HUES6 (cell line): Measurements from ENCODE around the gene ESYT1.
A peak's percentile ranks its signal among the peaks of the same experiment; 100 is the strongest.

Experiments used
- H3K27ac ChIP-seq: 2 replicates; pipeline ENCODE4 v1.7.0; 2013; ENCODE audit warnings: low read depth, mild to moderate bottlenecking, low read length, inconsistent platforms
- H3K27me3 ChIP-seq: 2 replicates; pipeline ENCODE4 v1.6.1; 2013; ENCODE audit warnings: low read length; ENCODE audit not compliant: control insufficient read depth, insufficient read depth
- H3K36me3 ChIP-seq: 2 replicates; pipeline ENCODE4 v1.6.1; 2013; ENCODE audit warnings: low read length; ENCODE audit not compliant: control insufficient read depth, insufficient read depth
- H3K4me1 ChIP-seq: 2 replicates; pipeline ENCODE4 v1.6.1; 2013; ENCODE audit warnings: low read length; ENCODE audit not compliant: control insufficient read depth, insufficient read depth
- H3K4me3 ChIP-seq: 2 replicates; pipeline ENCODE4 v1.5.1; 2013; ENCODE audit warnings: low read depth, low read length
- H3K9ac ChIP-seq: one replicate; pipeline ENCODE4 v1.6.1; 2013; ENCODE audit warnings: mild to moderate bottlenecking, low read length
- H3K9me3 ChIP-seq: 2 replicates; pipeline ENCODE4 v1.6.1; 2013; ENCODE audit warnings: low read depth, low read length; ENCODE audit not compliant: control insufficient read depth, insufficient read depth

The ESYT1 gene, protein sequence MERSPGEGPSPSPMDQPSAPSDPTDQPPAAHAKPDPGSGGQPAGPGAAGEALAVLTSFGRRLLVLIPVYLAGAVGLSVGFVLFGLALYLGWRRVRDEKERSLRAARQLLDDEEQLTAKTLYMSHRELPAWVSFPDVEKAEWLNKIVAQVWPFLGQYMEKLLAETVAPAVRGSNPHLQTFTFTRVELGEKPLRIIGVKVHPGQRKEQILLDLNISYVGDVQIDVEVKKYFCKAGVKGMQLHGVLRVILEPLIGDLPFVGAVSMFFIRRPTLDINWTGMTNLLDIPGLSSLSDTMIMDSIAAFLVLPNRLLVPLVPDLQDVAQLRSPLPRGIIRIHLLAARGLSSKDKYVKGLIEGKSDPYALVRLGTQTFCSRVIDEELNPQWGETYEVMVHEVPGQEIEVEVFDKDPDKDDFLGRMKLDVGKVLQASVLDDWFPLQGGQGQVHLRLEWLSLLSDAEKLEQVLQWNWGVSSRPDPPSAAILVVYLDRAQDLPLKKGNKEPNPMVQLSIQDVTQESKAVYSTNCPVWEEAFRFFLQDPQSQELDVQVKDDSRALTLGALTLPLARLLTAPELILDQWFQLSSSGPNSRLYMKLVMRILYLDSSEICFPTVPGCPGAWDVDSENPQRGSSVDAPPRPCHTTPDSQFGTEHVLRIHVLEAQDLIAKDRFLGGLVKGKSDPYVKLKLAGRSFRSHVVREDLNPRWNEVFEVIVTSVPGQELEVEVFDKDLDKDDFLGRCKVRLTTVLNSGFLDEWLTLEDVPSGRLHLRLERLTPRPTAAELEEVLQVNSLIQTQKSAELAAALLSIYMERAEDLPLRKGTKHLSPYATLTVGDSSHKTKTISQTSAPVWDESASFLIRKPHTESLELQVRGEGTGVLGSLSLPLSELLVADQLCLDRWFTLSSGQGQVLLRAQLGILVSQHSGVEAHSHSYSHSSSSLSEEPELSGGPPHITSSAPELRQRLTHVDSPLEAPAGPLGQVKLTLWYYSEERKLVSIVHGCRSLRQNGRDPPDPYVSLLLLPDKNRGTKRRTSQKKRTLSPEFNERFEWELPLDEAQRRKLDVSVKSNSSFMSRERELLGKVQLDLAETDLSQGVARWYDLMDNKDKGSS

GRCh38 chr12:56127888-56128669 lies at the start of gene ESYT1:
ESYT1 (plus strand) TSS chr12:56128267; CDS start chr12:56128320, 53 bp downstream.
- Histone ChIP-seq H3K4me1 (peaks cover 18% of the 10 kb centered on the region), H3K9ac (peak within 1 kb of the TSS; percentile 92), H3K36me3 (peaks cover 28% of the 10 kb centered on the region), H3K27me3 (no peaks in the 10 kb centered on the region), H3K9me3 (no peaks in the 10 kb centered on the region), H3K4me3 (peak within 1 kb of the TSS; percentile 98), H3K27ac (peak within 1 kb of the TSS; percentile 91)

GRCh38 chr12:56078427-56078826 lies 49.6 kb upstream of the ESYT1 start:
- Histone ChIP-seq H3K9me3 (peaks cover 3% of the 10 kb centered on the region; the same call in 1 of the 2 replicates), H3K9ac (peak overlapping the region; percentile 74), H3K27me3 (peaks cover 6% of the 10 kb centered on the region; the same call in 1 of the 2 replicates), H3K4me3 (peak overlapping the region; percentile 85), H3K4me1 (peaks cover 24% of the 10 kb centered on the region), H3K36me3 (no peaks in the 10 kb centered on the region; the same call in 1 of the 2 replicates), H3K27ac (no peak overlapping the region)

- peaks cover 6% of the 10 kb centered on the region; the same call in 1 of the 2 replicates for H3K36me3 ChIP-seq
- H3K27ac ChIP-seq = peak overlapping the region; percentile 86
- H3K4me1 ChIP-seq = peaks cover 24% of the 10 kb centered on the region
- peaks cover 6% of the 10 kb centered on the region; the same call in 1 of the 2 replicates for H3K27me3 ChIP-seq
- peak overlapping the region; percentile 85 for H3K4me3 ChIP-seq
- H3K9ac ChIP-seq = peak overlapping the region; percentile 84
- H3K9me3 ChIP-seq = peaks cover 3% of the 10 kb centered on the region; the same call in 1 of the 2 replicates
Measured at GRCh38 chr12:56078931-56079722, 48.9 kb upstream of the ESYT1 start.

GRCh38 chr12:56079723-56080555 lies 48.1 kb upstream of the ESYT1 start, which contains the start of gene ERBB3:
ERBB3 (plus strand) TSS chr12:56080165; CDS start chr12:56080301, 136 bp downstream.
- H3K4me1 ChIP-seq = peaks cover 24% of the 10 kb centered on the region
- H3K27me3 ChIP-seq = peaks cover 6% of the 10 kb centered on the region; the same call in 1 of the 2 replicates
- peaks cover 3% of the 10 kb centered on the region; the same call in 1 of the 2 replicates for H3K9me3 ChIP-seq
- H3K4me3 ChIP-seq = peak within 1 kb of the TSS; percentile 85
- H3K36me3 ChIP-seq = peaks cover 10% of the 10 kb centered on the region
- peak within 1 kb of the TSS; percentile 86 for H3K27ac ChIP-seq
- peak within 1 kb of the TSS; percentile 84 for H3K9ac ChIP-seq

GRCh38 chr12:56080556-56081138 lies 47.4 kb upstream of the ESYT1 start:
- H3K36me3 ChIP-seq = peaks cover 14% of the 10 kb centered on the region
- peaks cover 3% of the 10 kb centered on the region; the same call in 1 of the 2 replicates for H3K9me3 ChIP-seq
- H3K4me1 ChIP-seq = peaks cover 24% of the 10 kb centered on the region
- H3K27me3 ChIP-seq = peaks cover 6% of the 10 kb centered on the region; the same call in 1 of the 2 replicates
- H3K4me3 ChIP-seq = peak overlapping the region; percentile 85
- H3K27ac ChIP-seq = peak overlapping the region; percentile 86
- peak overlapping the region; percentile 84 for H3K9ac ChIP-seq

DNA sequence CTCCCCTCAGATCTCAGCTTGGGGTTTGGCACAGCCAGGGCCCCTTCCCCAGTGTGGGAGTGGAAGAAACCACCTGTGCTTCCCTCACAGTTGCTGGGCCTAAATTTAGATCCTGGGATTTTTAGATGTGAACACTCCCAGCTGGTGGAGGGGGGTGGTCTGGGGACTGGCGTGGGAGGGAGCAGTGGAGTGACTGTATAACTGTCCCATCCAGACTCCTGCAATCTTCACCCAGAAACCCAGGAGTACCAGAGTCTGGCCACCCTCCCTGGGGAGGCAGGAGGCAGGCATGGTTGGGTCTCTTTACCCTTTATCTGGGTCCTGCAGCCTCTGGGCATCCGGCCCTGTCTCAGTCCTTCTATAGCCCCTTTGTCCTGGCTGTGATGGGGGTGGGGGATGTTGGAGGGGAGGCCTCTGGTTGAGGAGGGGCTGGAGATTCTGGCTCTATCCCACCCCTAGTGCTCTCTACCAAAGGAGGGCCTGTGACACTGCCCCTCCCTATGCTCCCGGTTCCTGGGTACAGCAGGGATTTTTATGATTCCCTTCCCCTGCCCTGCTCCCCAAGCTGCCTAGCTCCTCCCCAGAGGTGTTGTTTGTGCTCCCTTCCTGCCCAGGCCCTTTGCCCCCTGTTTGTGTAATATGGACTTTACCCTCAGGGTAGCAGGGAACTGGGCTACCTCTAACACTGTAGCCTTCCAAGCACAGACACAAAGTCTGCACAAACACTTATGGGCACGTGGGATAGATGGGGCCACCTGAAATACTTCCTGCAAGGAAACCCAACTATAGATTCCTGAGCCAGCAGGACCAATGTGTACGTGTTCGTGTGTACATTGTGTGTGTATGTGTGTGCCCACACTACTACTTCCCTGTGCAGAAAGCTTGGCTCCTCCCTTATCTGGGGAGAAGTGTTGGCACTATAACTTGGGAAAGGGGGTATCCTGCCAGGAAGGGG lies 46.4 kb upstream of the ESYT1 start:
- H3K27me3 ChIP-seq = peaks cover 6% of the 10 kb centered on the region; the same call in 1 of the 2 replicates
- H3K4me1 ChIP-seq = peaks cover 24% of the 10 kb centered on the region
- H3K27ac ChIP-seq = peak overlapping the region; percentile 21; the same call in 1 of the 2 replicates
- peak overlapping the region; percentile 85 for H3K4me3 ChIP-seq
- H3K36me3 ChIP-seq = peaks cover 21% of the 10 kb centered on the region
- H3K9me3 ChIP-seq = peaks cover 3% of the 10 kb centered on the region; the same call in 1 of the 2 replicates
- H3K9ac ChIP-seq = peak overlapping the region; percentile 84

DNA sequence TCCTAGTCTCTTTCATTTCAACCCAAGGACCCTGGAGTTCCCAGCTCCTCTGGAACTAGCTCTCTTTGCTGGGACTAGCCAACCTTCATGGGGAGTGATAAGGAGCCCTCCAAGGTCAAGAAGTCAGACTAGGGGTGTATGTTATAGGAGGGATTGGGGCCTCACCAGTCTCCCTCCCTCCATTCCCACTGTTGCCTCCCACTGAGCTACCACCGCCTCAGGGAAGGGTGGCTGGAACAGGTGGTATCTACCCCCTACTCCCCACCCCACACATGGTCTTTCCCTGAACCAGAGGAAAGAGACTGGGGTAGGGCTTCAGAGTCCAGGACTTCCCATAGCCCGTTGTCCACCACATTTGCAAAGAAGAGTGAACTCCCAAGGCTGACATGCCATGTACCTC lies 45.7 kb upstream of the ESYT1 start:
- H3K36me3 ChIP-seq = peaks cover 29% of the 10 kb centered on the region
- H3K9ac ChIP-seq = no peak overlapping the region

GRCh38 chr12:56082967-56083366 lies 45.1 kb upstream of the ESYT1 start:
- Histone ChIP-seq H3K9ac (no peak overlapping the region), H3K27me3 (peaks cover 6% of the 10 kb centered on the region; the same call in 1 of the 2 replicates), H3K36me3 (peaks cover 34% of the 10 kb centered on the region), H3K4me1 (peaks cover 24% of the 10 kb centered on the region), H3K9me3 (no peaks in the 10 kb centered on the region), H3K4me3 (no peak overlapping the region), H3K27ac (no peak overlapping the region)

More for the DNA sequence above, 45.7 kb upstream of the ESYT1 start:
- H3K9me3 ChIP-seq = no peaks in the 10 kb centered on the region
- no peak overlapping the region for H3K27ac ChIP-seq
- H3K4me3 ChIP-seq = peak overlapping the region; percentile 85; the same call in 1 of the 2 replicates
- peaks cover 24% of the 10 kb centered on the region for H3K4me1 ChIP-seq
- peaks cover 6% of the 10 kb centered on the region; the same call in 1 of the 2 replicates for H3K27me3 ChIP-seq
